NT2/D1 (cell line): ENCODE measurements around the gene BRAT1.

ENCODE experiments used
- DNase-seq: peaks from one replicate; pipeline ENCODE4 v3.0.0-alpha.2; 2011; ENCODE audit warnings: low read depth, low spot score
- H3K27me3 ChIP-seq: 2 replicates; pipeline ENCODE4 v1.6.0; 2011; ENCODE audit warnings: mild to moderate bottlenecking; ENCODE audit not compliant: insufficient read length, insufficient read depth
- H3K36me3 ChIP-seq: 2 replicates; pipeline ENCODE4 v1.6.1; 2011; ENCODE audit warnings: mild to moderate bottlenecking, low read length, mixed read lengths; ENCODE audit not compliant: insufficient read depth, insufficient read length
- H3K4me1 ChIP-seq: 2 replicates; pipeline ENCODE4 v1.5.1; 2011; ENCODE audit not compliant: insufficient read depth, insufficient read length
- H3K4me3 ChIP-seq: 2 replicates; pipeline ENCODE4 v1.5.1; 2011; ENCODE audit warnings: low read depth; ENCODE audit not compliant: insufficient read length
- H3K9ac ChIP-seq: 2 replicates; pipeline ENCODE4 v1.6.0; 2011; ENCODE audit warnings: low read depth; ENCODE audit not compliant: insufficient read length
- H3K9me3 ChIP-seq: 2 replicates; pipeline ENCODE4 v1.5.1; 2011; ENCODE audit warnings: mild to moderate bottlenecking, low read length; ENCODE audit not compliant: insufficient read depth
- SUZ12 ChIP-seq: IDR thresholded peaks from 2 replicates; pipeline ENCODE4 v1.6.1; 2011; ENCODE audit not compliant: insufficient read length, insufficient read depth; ENCODE audit errors: extremely low read depth
- YY1 ChIP-seq: IDR thresholded peaks from 2 replicates; pipeline ENCODE4 v1.6.1; 2011; ENCODE audit not compliant: insufficient read length, insufficient read depth
- ZNF274 ChIP-seq: IDR thresholded peaks from 2 replicates; pipeline ENCODE4 v1.6.1; 2011; ENCODE audit warnings: mild to moderate bottlenecking, low read depth, low read length

BRAT1 gene

DNA sequence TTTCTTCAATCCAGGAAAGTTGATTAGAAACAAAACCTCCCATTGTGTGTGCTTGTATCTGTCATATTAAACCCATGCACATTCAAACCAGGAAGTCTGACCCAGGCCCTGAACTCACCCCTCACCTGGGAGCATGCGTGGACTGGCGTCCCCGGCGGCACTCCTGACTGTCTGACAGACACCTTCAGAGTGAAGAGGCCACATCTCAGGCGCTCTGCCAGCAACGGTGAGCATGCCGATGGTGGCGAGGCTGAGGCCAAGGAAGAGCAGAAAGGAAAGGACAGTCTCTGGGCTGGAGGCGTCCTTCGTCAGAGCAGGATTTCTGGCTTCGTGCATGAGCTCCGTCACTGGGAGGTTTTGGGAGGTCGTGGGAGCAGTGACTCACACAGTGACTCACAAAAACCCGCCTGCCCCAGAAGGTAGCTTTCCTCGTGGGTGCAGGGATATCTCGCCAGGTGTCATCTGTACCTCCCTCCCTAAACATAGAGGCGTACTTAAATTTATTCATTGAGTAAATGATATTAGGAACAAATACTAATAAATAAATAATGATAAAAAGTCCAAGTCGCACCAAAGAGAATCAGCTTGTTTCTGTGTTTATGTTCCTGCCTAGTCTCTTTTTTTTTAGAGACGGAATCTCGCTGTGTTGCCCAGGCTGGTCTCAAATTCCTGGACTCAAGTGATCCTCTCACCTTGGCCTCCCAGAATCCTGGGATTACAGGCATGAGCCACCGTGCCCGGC lies 16.9 kb upstream of the BRAT1 start:
- Histone ChIP-seq H3K27me3 (no peaks in the 10 kb centered on the region), H3K4me3 (no peak overlapping the region), H3K4me1 (peaks cover 7% of the 10 kb centered on the region), H3K36me3 (peaks cover 24% of the 10 kb centered on the region), H3K9me3 (no peaks in the 10 kb centered on the region), H3K9ac (no peak overlapping the region)
- DNase-seq = no peak
- TF ChIP-seq SUZ12 (no peak), ZNF274 (no peak), YY1 (no peak)

GRCh38 chr7:2571409-2571808 lies 16.1 kb upstream of the BRAT1 start:
- no peaks in the 10 kb centered on the region for H3K27me3 ChIP-seq
- H3K4me3 ChIP-seq = no peak overlapping the region
- no peak overlapping the region for H3K9ac ChIP-seq
- H3K9me3 ChIP-seq = no peaks in the 10 kb centered on the region
- peaks cover 24% of the 10 kb centered on the region for H3K36me3 ChIP-seq
- H3K4me1 ChIP-seq = peaks cover 9% of the 10 kb centered on the region
- no peak for TF ChIP-seq YY1
- TF ChIP-seq ZNF274 = no peak
- TF ChIP-seq SUZ12 = no peak
- no peak for DNase-seq

GRCh38 chr7:2570021-2570420 lies 14.7 kb upstream of the BRAT1 start:
- Histone ChIP-seq H3K27me3 (no peaks in the 10 kb centered on the region), H3K4me3 (no peak overlapping the region), H3K36me3 (peaks cover 19% of the 10 kb centered on the region), H3K4me1 (peaks cover 12% of the 10 kb centered on the region), H3K9me3 (no peaks in the 10 kb centered on the region), H3K9ac (no peak overlapping the region)
- no peak for DNase-seq
- TF ChIP-seq YY1 = no peak
- TF ChIP-seq SUZ12 = no peak
- TF ChIP-seq ZNF274 = no peak

DNA sequence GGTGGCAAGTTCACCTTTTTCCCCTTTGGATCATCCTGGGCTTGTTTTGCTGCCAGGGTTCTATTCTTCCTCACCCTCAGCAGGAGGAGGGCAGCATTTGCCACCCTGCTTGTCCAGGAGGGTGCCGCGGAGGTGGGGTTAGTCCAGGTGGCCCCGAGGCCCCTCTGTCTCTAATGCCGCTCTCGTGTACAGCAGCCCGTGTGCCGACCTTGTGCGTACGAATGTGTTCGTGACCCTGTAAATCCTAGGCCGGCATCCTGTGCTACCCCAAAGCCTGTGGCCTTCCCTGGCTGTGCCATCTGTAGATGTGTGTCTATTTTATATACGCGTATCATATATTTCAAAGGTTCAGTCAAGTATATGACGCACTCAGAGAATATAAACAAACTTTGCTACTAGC lies 14.1 kb upstream of the BRAT1 start:
- Histone ChIP-seq H3K4me3 (no peak overlapping the region), H3K27me3 (no peaks in the 10 kb centered on the region), H3K4me1 (peaks cover 14% of the 10 kb centered on the region), H3K9me3 (no peaks in the 10 kb centered on the region), H3K9ac (peak overlapping the region; percentile 33), H3K36me3 (peaks cover 15% of the 10 kb centered on the region)
- DNase-seq = no peak
- no peak for TF ChIP-seq ZNF274
- TF ChIP-seq SUZ12 = no peak
- TF ChIP-seq YY1 = no peak

DNA sequence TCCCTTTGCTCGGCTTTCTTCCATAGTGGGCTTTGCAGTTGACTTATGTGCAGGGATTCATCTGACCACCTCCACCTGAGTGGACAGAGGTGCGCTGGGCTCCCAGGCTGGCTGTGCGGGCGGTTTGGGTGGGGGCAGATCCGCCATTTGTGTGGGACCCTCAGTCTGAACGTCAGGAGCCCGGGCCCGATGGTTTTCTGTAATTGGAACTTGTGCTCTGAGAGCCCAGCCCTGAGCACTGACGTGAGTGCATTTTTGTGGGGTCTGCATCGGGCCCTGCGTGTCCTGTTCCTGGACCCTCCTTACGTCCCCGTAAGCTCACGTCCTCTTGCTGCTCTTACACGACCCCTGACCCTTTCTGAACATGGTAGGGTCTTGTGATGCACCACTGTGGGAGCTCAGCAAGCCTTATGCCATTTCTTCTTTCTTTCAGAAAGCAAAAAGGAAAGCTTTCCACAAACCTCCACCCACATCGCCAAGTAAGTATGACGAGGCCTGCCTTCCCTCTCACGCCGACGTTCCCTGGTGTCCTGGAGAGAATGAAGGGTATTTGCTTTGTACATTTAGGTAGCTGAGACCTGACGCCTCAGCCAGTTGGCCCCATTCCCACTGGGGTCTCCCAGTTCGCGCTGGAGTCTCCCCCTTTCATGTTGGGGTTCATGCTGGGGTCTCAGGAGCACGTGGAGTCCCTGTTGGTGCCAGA lies 13.3 kb upstream of the BRAT1 start:
- H3K4me1 ChIP-seq = peaks cover 14% of the 10 kb centered on the region
- peaks cover 7% of the 10 kb centered on the region for H3K36me3 ChIP-seq
- H3K9ac ChIP-seq = no peak overlapping the region
- H3K9me3 ChIP-seq = no peaks in the 10 kb centered on the region
- TF ChIP-seq SUZ12 (no peak), ZNF274 (no peak), YY1 (no peak)
- no peaks in the 10 kb centered on the region for H3K27me3 ChIP-seq
- no peak for DNase-seq
- no peak overlapping the region for H3K4me3 ChIP-seq

DNA sequence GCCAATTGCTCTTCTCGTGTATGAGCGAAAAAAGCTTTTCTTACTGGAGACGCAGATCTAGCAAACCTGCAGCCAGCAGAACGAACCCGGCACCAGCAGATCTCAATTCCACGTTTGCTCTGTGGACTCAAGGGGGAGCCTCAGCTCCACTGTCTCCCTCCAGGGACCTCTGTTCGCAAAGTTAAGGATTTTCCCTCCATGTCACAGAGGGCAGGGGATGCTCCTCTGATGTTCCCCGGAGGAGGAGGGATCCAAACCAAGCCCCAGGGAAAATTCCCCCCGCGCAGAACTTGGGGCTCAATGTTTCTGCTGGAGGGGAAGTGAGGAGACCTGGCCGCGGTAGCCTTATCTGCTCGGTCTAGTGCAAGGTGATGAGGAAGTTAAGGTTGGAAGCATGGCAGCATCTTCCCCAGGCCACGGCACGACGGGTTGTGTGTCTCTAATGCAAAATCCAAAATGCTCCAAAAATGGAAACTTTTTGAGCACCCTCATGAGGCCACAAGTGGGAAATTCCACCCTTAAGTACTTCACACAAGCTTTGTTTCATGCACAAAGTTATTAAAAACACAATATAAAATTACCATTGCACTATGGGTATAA lies 12.5 kb upstream of the BRAT1 start:
- Histone ChIP-seq H3K4me1 (peaks cover 14% of the 10 kb centered on the region), H3K36me3 (peaks cover 7% of the 10 kb centered on the region), H3K9me3 (no peaks in the 10 kb centered on the region), H3K9ac (peak overlapping the region; percentile 29), H3K4me3 (no peak overlapping the region), H3K27me3 (no peaks in the 10 kb centered on the region)
- TF ChIP-seq YY1 (no peak), ZNF274 (no peak), SUZ12 (no peak)
- peak; percentile 48 for DNase-seq
